Measurements from ENCODE around the gene KLHL1. TPM values are rescaled to one million over a fixed set of nuclear protein-coding genes. Genes with fewer than 3 reads are reported as not detected.
"Not testable (repeated sequence)": the region's sequence is repeated elsewhere in the genome, so short reads cannot be mapped to it uniquely, and the experiment has no call there.

The KLHL1 gene, protein sequence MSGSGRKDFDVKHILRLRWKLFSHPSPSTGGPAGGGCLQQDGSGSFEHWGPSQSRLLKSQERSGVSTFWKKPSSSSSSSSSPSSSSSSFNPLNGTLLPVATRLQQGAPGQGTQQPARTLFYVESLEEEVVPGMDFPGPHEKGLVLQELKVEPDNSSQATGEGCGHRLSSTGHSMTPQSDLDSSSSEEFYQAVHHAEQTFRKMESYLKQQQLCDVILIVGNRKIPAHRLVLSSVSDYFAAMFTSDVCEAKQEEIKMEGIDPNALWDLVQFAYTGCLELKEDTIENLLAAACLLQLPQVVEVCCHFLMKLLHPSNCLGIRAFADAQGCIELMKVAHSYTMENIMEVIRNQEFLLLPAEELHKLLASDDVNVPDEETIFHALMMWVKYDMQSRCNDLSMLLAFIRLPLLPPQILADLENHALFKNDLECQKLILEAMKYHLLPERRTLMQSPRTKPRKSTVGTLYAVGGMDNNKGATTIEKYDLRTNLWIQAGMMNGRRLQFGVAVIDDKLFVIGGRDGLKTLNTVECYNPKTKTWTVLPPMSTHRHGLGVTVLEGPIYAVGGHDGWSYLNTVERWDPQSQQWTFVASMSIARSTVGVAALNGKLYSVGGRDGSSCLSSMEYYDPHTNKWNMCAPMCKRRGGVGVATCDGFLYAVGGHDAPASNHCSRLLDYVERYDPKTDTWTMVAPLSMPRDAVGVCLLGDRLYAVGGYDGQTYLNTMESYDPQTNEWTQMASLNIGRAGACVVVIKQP
- total RNA-seq: not detected

DNA sequence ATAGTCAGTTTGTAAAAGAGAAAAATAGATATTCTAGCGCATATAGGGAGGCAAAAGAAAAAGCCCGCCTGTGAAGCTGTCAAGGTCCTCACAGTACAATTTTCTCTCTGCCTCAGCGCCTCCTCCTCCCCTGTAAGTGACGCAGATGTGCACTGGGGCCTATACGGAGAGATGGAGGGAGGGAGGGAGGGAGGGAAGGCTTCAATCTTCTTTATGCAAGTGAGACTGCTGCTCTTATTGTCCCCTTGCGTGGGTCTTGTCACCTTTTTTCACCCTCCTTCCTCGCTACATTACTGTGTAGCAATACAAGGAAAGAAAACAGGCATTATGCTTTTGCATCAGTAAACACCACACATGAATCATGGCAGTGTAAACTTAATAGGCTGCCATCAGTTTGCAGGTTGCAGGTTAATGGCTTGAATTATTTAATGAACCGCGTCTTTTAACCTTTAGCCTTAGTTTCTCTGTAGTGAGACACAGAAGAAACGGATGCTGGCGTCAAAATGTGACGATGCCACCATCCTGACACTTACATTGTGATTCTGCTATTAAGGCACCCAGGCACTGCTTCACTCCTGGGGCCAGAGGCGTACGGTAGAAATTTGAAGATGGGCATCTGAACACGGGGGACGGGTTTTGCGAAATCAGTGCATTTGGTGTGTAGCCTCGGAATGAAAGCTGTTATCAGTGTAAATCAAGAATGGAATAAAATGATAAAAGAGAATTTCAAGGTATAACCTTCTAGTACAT is at the start of gene KLHL1:
KLHL1 (minus strand) TSS at position 97 of the 750 bp plus-strand sequence. CDS start 753 bp downstream, outside the sequence.
- Histone ChIP-seq H3K4me1 (no peaks in the 10 kb centered on the region), H3K27ac (no peak within 1 kb of the TSS), H3K27me3 (peaks cover 0 to 10% (median 0%) of the 10 kb centered on the region in 4 donors), H3K36me3 (no peaks in the 10 kb centered on the region), H3K4me3 (no peak within 1 kb of the TSS), H3K9me3 (no peaks in the 10 kb centered on the region)
- DNase-seq: no peak
- WGBS, 2 donors: 52 to 59% methylated on average over 17 to 18 of the region's 18 CpGs
- TF ChIP-seq POLR2A (IDR thresholded peaks at IDR 0.05): no peak
- no peak for TF ChIP-seq CTCF (IDR thresholded peaks at IDR 0.05)
- intact Hi-C loops (cut with DNase I): no loop called here

DNA sequence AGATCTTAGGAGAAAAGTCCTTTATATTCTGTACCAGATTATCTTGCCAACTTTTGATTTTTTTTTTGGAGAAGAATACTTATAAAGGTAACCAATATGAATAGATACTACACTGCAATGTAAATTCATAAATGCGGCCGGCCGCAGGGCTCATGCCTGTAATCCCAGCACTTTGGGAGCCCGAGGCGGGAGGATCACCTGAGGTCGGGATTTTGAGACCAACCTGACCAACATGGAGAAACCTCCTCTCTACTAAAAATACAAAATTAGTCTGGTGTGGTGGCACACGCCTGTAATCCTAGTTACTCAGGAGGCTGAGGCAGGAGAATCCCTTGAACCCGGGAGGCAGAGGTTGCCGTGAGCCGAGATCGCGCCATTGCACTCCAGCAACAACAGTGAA is 34.4 kb upstream of the KLHL1 start:
- H3K27ac ChIP-seq; intact Hi-C loops (cut with DNase I); H3K4me3 ChIP-seq; H3K4me1 ChIP-seq; H3K36me3 ChIP-seq; H3K27me3 ChIP-seq; H3K9me3 ChIP-seq; DNase-seq: not testable (repeated sequence)
- 86% methylated on average over 12 of the region's 12 CpGs for WGBS, 2 donors

DNA sequence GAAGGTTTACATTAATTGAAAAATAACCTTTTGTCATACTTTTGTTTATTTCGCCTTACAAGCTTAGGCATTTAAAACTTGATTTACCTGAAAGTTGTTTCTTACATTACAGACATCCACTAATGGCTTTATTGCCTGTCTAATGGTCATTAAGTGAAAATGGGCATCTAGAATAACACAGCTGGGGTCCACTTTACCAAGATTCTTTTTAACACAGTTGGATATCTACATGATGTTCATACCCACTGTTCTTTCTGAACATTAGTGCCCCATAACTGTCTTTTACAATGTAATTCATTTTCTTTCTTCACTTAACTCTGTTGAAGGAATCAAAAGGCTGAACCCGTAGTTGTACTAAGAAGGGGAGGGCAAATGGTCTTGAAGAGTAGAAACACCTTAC is 19.8 kb upstream of the KLHL1 start:
- DNase-seq: no peak
- Histone ChIP-seq H3K27me3 (no peaks in the 10 kb centered on the region), H3K27ac (no peak overlapping the region), H3K36me3 (no peaks in the 10 kb centered on the region), H3K9me3 (peaks cover 0 to 6% (median 0%) of the 10 kb centered on the region in 3 donors), H3K4me1 (no peaks in the 10 kb centered on the region), H3K4me3 (no peak overlapping the region)
- 51 to 68% methylated on average over 2 of the region's 2 CpGs for WGBS, 2 donors
- intact Hi-C loops (cut with DNase I): no loop called here
- TF ChIP-seq CTCF (IDR thresholded peaks at IDR 0.05): no peak
- no peak for TF ChIP-seq POLR2A (IDR thresholded peaks at IDR 0.05)

- no peak for DNase-seq
- no peaks in the 10 kb centered on the region for H3K4me1 ChIP-seq
- no peak overlapping the region for H3K4me3 ChIP-seq
- no peak for TF ChIP-seq POLR2A (IDR thresholded peaks at IDR 0.05)
- TF ChIP-seq CTCF (IDR thresholded peaks at IDR 0.05): no peak
- intact Hi-C loops (cut with DNase I): no loop called here
- H3K27ac ChIP-seq: no peak overlapping the region
- peaks cover 0 to 6% (median 0%) of the 10 kb centered on the region in 3 donors for H3K9me3 ChIP-seq
- no peaks in the 10 kb centered on the region for H3K36me3 ChIP-seq
- 51 to 81% methylated on average over 5 of the region's 5 CpGs for WGBS, 2 donors
- H3K27me3 ChIP-seq: no peaks in the 10 kb centered on the region
Measured at GRCh38 chr13:70125693-70126092, 17.4 kb upstream of the KLHL1 start.

DNA sequence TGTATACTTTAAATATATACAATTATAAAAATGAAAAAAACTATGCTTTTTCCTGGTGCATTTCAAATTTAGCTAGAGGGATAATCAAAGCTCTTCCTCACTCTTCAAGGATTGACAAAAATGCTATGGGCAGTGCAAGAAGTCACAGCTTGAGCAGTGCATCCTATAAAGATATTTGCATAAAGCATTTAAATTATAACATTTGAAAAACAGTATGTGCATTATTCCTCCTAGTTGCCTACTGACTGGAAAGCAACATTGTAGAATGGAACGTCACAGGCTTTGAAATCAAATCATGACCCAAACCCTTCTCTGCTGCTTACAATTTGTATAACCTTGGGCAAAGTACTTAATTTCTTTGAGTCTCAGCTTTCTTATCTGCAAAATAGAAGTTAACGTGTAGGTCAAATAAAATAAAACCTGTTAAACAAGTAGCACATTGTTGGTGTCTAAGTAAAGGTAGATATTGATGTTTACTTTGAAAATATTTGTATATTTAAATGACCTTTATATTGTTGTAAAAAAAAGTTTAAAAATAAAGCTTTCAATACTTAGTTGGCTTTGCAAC is 9.2 kb upstream of the KLHL1 start:
- no peak overlapping the region for H3K27ac ChIP-seq
- H3K4me3 ChIP-seq: no peak overlapping the region
- H3K36me3 ChIP-seq: no peaks in the 10 kb centered on the region
- no peak for DNase-seq
- H3K4me1 ChIP-seq: no peaks in the 10 kb centered on the region
- TF ChIP-seq POLR2A (IDR thresholded peaks at IDR 0.05) (no peak), CTCF (IDR thresholded peaks at IDR 0.05) (no peak)
- intact Hi-C loops (cut with DNase I): no loop called here
- H3K27me3 ChIP-seq: no peaks in the 10 kb centered on the region
- WGBS, 2 donors: 38 to 39% methylated on average over 2 of the region's 2 CpGs
- no peaks in the 10 kb centered on the region for H3K9me3 ChIP-seq
